Liver (tissue), 9 donors: ENCODE results near the gene NEURL3. TPM values are rescaled to one million over a fixed set of nuclear protein-coding genes. Genes with fewer than 3 reads are reported as not detected.

ENCODE experiments used
- DNase-seq: peaks from one replicate; pipeline ENCODE4 v3.0.0-alpha.2; 2017; ENCODE audit warnings: low spot score
- H3K27ac ChIP-seq, 2 donors: one replicate each; pipeline ENCODE4 v1.7.0; 2013; ENCODE audit warnings: inconsistent platforms in 2 of 2, low read length in 2 of 2, control low read depth in 1 of 2, low read depth in 1 of 2, mild to moderate bottlenecking in 1 of 2
- H3K27me3 ChIP-seq, 4 donors: one replicate each; pipeline versions ENCODE4 v1.6.1 to v1.7.0; 2013; ENCODE audit warnings: low read length in 3 of 4, inconsistent platforms in 1 of 4, mild to moderate bottlenecking in 1 of 4, moderate library complexity in 1 of 4; ENCODE audit not compliant: control insufficient read depth in 4 of 4, insufficient read depth in 4 of 4
- H3K36me3 ChIP-seq, 4 donors: one replicate each; pipeline versions ENCODE4 v1.6.1 to v1.7.0; 2013; ENCODE audit warnings: low read length in 3 of 4, mild to moderate bottlenecking in 3 of 4, low read depth in 1 of 4, moderate library complexity in 1 of 4; ENCODE audit not compliant: control insufficient read depth in 4 of 4, insufficient read depth in 3 of 4
- H3K4me1 ChIP-seq, 4 donors: one replicate each; pipeline versions ENCODE4 v1.6.1 to v1.7.0; 2013; ENCODE audit warnings: low read length in 3 of 4, mild to moderate bottlenecking in 3 of 4, moderate library complexity in 1 of 4; ENCODE audit not compliant: control insufficient read depth in 4 of 4, insufficient read depth in 4 of 4
- H3K4me3 ChIP-seq, 3 donors: one replicate each; pipeline versions ENCODE4 v1.6.1 to v1.7.0; 2013; ENCODE audit warnings: low read length in 3 of 3, control low read depth in 1 of 3, low read depth in 1 of 3, mild to moderate bottlenecking in 1 of 3
- H3K9ac ChIP-seq, 2 donors: one replicate each; pipeline ENCODE4 v1.7.0; 2013; ENCODE audit warnings: low read length in 2 of 2, mild to moderate bottlenecking in 2 of 2, moderate library complexity in 2 of 2, control low read depth in 1 of 2, low read depth in 1 of 2
- H3K9me3 ChIP-seq, 4 donors: one replicate each; pipeline versions ENCODE4 v1.6.1 to v1.7.0; 2013; ENCODE audit warnings: low read length in 3 of 4; ENCODE audit not compliant: control insufficient read depth in 4 of 4
- CTCF ChIP-seq: fragments of 150-350 bp; IDR thresholded peaks from 2 replicates; pipeline ENCODE4 v1.5.1; 2017; ENCODE audit warnings: improper control_type of control experiment, low read depth, low read length; ENCODE audit not compliant: missing input control
- EGR1 ChIP-seq, 2 donors: IDR thresholded peaks; 2 replicates each; pipeline ENCODE4 v1.6.1; 2016 to 2018; ENCODE audit warnings: antibody characterized with exemption in 2 of 2, low read depth in 2 of 2
- FOXA1 ChIP-seq: IDR thresholded peaks from 2 replicates; pipeline ENCODE4 v1.6.1; 2016; ENCODE audit warnings: antibody characterized with exemption
- FOXA2 ChIP-seq: IDR thresholded peaks from 2 replicates; pipeline ENCODE4 v1.6.1; 2016; ENCODE audit warnings: antibody characterized with exemption
- HNF4A ChIP-seq, 2 donors: conservative IDR thresholded peaks; 2 replicates each; pipeline ENCODE4 v1.6.1; 2016; ENCODE audit warnings: antibody characterized with exemption in 2 of 2, mild to moderate bottlenecking in 2 of 2
- HNF4G ChIP-seq: IDR thresholded peaks from 2 replicates; pipeline ENCODE4 v1.6.1; 2016; ENCODE audit warnings: antibody characterized with exemption
- JUND ChIP-seq, 2 donors: IDR thresholded peaks; 2 replicates each; pipeline ENCODE4 v1.6.1; 2016; ENCODE audit warnings: antibody characterized with exemption in 2 of 2
- MAX ChIP-seq: IDR thresholded peaks from 2 replicates; pipeline ENCODE4 v1.6.1; 2016; ENCODE audit warnings: antibody characterized with exemption
- NR2F2 ChIP-seq: IDR thresholded peaks from 2 replicates; pipeline ENCODE4 v1.6.1; 2016; ENCODE audit warnings: antibody characterized with exemption
- RXRA ChIP-seq, 2 donors: IDR thresholded peaks; 2 replicates each; pipeline ENCODE4 v1.6.1; 2017 to 2018; ENCODE audit warnings: antibody characterized with exemption in 2 of 2, mild to moderate bottlenecking in 1 of 2
- SP1 ChIP-seq: IDR thresholded peaks from 2 replicates; pipeline ENCODE4 v1.6.1; 2018; ENCODE audit warnings: antibody characterized with exemption, mild to moderate bottlenecking
- TAF1 ChIP-seq: conservative IDR thresholded peaks from 2 replicates; pipeline ENCODE4 v1.6.1; 2016; ENCODE audit warnings: antibody characterized with exemption, mild to moderate bottlenecking
- YY1 ChIP-seq: IDR thresholded peaks from 2 replicates; pipeline ENCODE4 v1.6.1; 2016; ENCODE audit warnings: antibody characterized with exemption, mild to moderate bottlenecking
- WGBS: extraction: QIAGEN DNeasy Blood & Tissue Kit; methylation state at CpG from one replicate; pipeline ENCODE4 v1.1.7; 2013; 5-methylcytosine and 5-hydroxymethylcytosine counted together
- polyA plus RNA-seq, 2 donors: library from polyadenylated mRNA; stranded (reverse) in 1 of 2; unstranded in 1 of 2; fragments of 200-250 nt in 1 of 2; fragments of >200 nt in 1 of 2; fragmentation: Nextera tagmentation in 1 of 2; extraction: Ambion mirVana in 1 of 2; gene quantifications; one replicate each; pipeline versions ENCODE4 v1.2.1 to v1.2.3, GENCODE V29; 2013 to 2015
- total RNA-seq, 2 donors: library from RNA; depleted of rRNA; stranded (reverse); fragments of >200 nt; gene quantifications; one replicate each; pipeline ENCODE4 v1.2.3, GENCODE V29; 2014
- TF ChIP-seq, protein P1 (sequence below): IDR thresholded peaks from 2 replicates; pipeline ENCODE4 v1.6.1; 2016; ENCODE audit warnings: antibody characterized with exemption
- TF ChIP-seq, protein P2 (sequence below): IDR thresholded peaks from 2 replicates; pipeline ENCODE4 v1.6.1; 2016; ENCODE audit warnings: antibody characterized with exemption, mild to moderate bottlenecking
- TF ChIP-seq, protein P3 (sequence below): IDR thresholded peaks from 2 replicates; pipeline ENCODE4 v1.6.1; 2016; ENCODE audit warnings: antibody characterized with exemption
- donor health status: healthy.
- donor health status: healthy.
- donor health status: healthy.
- donor health status: healthy.
- donor health status: healthy.

NEURL3 gene
- total and polyA plus RNA-seq, 4 donors: 0.61 to 3.4 (median 1.4) TPM

DNA sequence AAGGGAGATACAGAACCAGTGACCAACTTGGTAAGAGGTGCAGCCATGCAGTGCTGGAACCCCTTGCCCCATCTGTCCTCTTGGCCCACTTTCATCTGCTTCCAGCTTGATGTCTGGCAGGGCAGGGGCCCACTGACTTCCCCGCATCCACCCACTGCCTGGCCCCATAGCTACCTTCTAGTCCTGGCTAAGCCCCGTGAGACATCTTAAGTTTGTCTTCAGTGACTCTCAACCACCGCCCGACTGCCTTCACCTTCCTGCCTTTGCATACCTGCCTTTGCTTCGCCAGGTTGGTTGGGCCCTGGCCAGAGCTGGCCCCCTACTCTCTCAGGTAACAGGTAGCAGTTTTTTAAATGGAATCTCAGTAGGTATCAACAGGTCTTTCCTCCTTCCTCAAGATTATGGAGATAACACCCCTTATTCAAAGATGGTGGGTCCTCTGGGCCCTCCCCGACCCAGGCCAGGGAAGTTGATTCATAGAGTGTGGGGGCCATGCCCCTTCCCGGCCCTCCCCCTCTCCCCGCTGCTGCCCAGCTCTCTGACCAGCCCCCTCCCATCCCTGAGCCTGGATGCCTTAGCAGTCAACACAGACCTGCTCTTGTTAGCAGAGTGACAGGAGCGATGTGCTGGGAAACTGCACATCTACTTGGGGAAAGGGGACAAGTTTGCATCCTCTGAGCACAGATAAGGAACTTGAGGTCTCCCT, 34.2 kb upstream of the NEURL3 start:
- Histone ChIP-seq H3K27me3 (no peaks in the 10 kb centered on the region), H3K9ac (no peak overlapping the region), H3K4me1 (peaks cover 3 to 10% (median 7%) of the 10 kb centered on the region in 4 donors), H3K4me3 (no peak overlapping the region), H3K9me3 (no peaks in the 10 kb centered on the region), H3K36me3 (no peaks in the 10 kb centered on the region), H3K27ac (peak overlapping the region; percentile 3 to 34)
- TF ChIP-seq NR2F2 (no peak), HNF4G (no peak), SP1 (no peak), RXRA (IDR thresholded peaks at IDR 0.05) (no peak), MAX (no peak), YY1 (no peak), FOXA2 (no peak), CTCF (no peak), HNF4A (conservative IDR thresholded peaks at IDR 0.05) (no peak), FOXA1 (no peak), TAF1 (no peak), EGR1 (IDR thresholded peaks at IDR 0.05; ENCODE audit: low read depth in 2 of 2) (no peak), JUND (IDR thresholded peaks at IDR 0.05) (no peak)
- TF ChIP-seq, protein P1, sequence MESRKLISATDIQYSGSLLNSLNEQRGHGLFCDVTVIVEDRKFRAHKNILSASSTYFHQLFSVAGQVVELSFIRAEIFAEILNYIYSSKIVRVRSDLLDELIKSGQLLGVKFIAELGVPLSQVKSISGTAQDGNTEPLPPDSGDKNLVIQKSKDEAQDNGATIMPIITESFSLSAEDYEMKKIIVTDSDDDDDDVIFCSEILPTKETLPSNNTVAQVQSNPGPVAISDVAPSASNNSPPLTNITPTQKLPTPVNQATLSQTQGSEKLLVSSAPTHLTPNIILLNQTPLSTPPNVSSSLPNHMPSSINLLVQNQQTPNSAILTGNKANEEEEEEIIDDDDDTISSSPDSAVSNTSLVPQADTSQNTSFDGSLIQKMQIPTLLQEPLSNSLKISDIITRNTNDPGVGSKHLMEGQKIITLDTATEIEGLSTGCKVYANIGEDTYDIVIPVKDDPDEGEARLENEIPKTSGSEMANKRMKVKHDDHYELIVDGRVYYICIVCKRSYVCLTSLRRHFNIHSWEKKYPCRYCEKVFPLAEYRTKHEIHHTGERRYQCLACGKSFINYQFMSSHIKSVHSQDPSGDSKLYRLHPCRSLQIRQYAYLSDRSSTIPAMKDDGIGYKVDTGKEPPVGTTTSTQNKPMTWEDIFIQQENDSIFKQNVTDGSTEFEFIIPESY: no peak
- TF ChIP-seq, protein P2, sequence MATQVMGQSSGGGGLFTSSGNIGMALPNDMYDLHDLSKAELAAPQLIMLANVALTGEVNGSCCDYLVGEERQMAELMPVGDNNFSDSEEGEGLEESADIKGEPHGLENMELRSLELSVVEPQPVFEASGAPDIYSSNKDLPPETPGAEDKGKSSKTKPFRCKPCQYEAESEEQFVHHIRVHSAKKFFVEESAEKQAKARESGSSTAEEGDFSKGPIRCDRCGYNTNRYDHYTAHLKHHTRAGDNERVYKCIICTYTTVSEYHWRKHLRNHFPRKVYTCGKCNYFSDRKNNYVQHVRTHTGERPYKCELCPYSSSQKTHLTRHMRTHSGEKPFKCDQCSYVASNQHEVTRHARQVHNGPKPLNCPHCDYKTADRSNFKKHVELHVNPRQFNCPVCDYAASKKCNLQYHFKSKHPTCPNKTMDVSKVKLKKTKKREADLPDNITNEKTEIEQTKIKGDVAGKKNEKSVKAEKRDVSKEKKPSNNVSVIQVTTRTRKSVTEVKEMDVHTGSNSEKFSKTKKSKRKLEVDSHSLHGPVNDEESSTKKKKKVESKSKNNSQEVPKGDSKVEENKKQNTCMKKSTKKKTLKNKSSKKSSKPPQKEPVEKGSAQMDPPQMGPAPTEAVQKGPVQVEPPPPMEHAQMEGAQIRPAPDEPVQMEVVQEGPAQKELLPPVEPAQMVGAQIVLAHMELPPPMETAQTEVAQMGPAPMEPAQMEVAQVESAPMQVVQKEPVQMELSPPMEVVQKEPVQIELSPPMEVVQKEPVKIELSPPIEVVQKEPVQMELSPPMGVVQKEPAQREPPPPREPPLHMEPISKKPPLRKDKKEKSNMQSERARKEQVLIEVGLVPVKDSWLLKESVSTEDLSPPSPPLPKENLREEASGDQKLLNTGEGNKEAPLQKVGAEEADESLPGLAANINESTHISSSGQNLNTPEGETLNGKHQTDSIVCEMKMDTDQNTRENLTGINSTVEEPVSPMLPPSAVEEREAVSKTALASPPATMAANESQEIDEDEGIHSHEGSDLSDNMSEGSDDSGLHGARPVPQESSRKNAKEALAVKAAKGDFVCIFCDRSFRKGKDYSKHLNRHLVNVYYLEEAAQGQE: no peak
- TF ChIP-seq, protein P3, sequence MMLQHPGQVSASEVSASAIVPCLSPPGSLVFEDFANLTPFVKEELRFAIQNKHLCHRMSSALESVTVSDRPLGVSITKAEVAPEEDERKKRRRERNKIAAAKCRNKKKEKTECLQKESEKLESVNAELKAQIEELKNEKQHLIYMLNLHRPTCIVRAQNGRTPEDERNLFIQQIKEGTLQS: no peak
- 88% methylated on average over 9 of the region's 9 CpGs for WGBS
- DNase-seq: no peak
